Endothelial cell of umbilical vein (primary cell): Measurements from ENCODE around the gene CLOCK. TPM values are rescaled to one million over a fixed set of nuclear protein-coding genes. Genes with fewer than 3 reads are reported as not detected.

Source experiments
- BruUV-seq: library from RNA; stranded (reverse); fragments of 400-500 nt; replicated peaks from 2 replicates; lab custom pipeline; 2021; lab: Mats Ljungman, UMichigan
- CTCF ChIA-PET: fragments of 300-600, 350-600 bp; sonication (Branson Sonifier 250); formaldehyde crosslinking; loops from one replicate; lab custom pipeline; 2021; ENCODE audit warnings: antibody characterized with exemption, inconsistent platforms; lab: Charles Lee
- POLR2A ChIA-PET: fragments of 300-600, 350-600 bp; sonication (Branson Sonifier 250); formaldehyde crosslinking; loops from one replicate; lab custom pipeline; 2021; ENCODE audit warnings: antibody characterized with exemption, inconsistent platforms; lab: Charles Lee
- DNase-seq: peaks from one replicate; pipeline ENCODE4 v3.0.0-alpha.2; 2011; ENCODE audit warnings: low read depth, low spot score
- FAIRE-seq: peaks from 2 replicates; lab custom pipeline; 2011; peaks lifted over from hg19 to GRCh38; lab: Jason Lieb, UNC
- H2AFZ ChIP-seq: 2 replicates; pipeline ENCODE4 v1.6.0; 2012; ENCODE audit warnings: low read depth, low read length, control low read depth, inconsistent platforms
- H3K27ac ChIP-seq: 2 replicates; pipeline ENCODE4 v1.5.1; 2011; ENCODE audit warnings: low read depth, mild to moderate bottlenecking, control low read depth, low read length, moderate library complexity; ENCODE audit not compliant: insufficient read depth
- H3K27me3 ChIP-seq, 2 experiments: 2 replicates each; pipeline versions ENCODE4 v1.6.0 to v1.6.1; 2011; ENCODE audit warnings: low read length in 2 of 2, mixed read lengths in 1 of 2; ENCODE audit not compliant: control insufficient read depth in 2 of 2, insufficient read depth in 2 of 2
- H3K36me3 ChIP-seq, 2 experiments: 2 replicates in 1 of 2; 3 replicates in 1 of 2; pipeline ENCODE4 v1.5.1; 2011; ENCODE audit warnings: low read length in 2 of 2, mild to moderate bottlenecking in 1 of 2, moderate library complexity in 1 of 2; ENCODE audit not compliant: control insufficient read depth in 2 of 2, insufficient read depth in 2 of 2; ENCODE audit errors: extremely low read depth in 1 of 2
- H3K4me1 ChIP-seq: 3 replicates; pipeline ENCODE4 v1.5.1; 2011; ENCODE audit warnings: mild to moderate bottlenecking, low read length; ENCODE audit not compliant: control insufficient read depth, insufficient read depth; ENCODE audit errors: extremely low read depth
- H3K4me2 ChIP-seq: 2 replicates; pipeline ENCODE4 v1.6.1; 2011; ENCODE audit warnings: low read length, control low read depth, mixed read lengths; ENCODE audit not compliant: insufficient read depth
- H3K4me3 ChIP-seq, 3 experiments: fragments of 200-600 bp in 1 of 3; sonication (generic), shearing (Covaris generic) in 1 of 3; replicated peaks in 1 of 3; 2 replicates each; pipeline ENCODE4 v1.5.1; 2011 to 2016; ENCODE audit warnings: control low read depth in 3 of 3, low read length in 3 of 3, mild to moderate bottlenecking in 2 of 3, inconsistent platforms in 1 of 3, low read depth in 1 of 3, moderate library complexity in 1 of 3; ENCODE audit not compliant: insufficient read depth in 1 of 3
- H3K79me2 ChIP-seq: 2 replicates; pipeline ENCODE4 v1.6.0; 2012; ENCODE audit warnings: low read length, inconsistent platforms; ENCODE audit not compliant: control insufficient read depth, insufficient read depth
- H3K9ac ChIP-seq: replicated peaks from 2 replicates; pipeline ENCODE3; 2011; ENCODE audit warnings: low read length, control low read depth; ENCODE audit not compliant: insufficient read depth; ENCODE audit errors: extremely low read depth
- H3K9me1 ChIP-seq: replicated peaks from 3 replicates; pipeline ENCODE4 v1.6.0; 2011; ENCODE audit warnings: mild to moderate bottlenecking, low read length; ENCODE audit not compliant: control insufficient read depth, insufficient read depth; ENCODE audit errors: extremely low read depth
- H3K9me3 ChIP-seq: replicated peaks from 2 replicates; pipeline ENCODE4 v1.5.1; 2012; ENCODE audit warnings: low read length, inconsistent platforms; ENCODE audit not compliant: control insufficient read depth, insufficient read depth
- H4K20me1 ChIP-seq: replicated peaks from 2 replicates; pipeline ENCODE3; 2011; ENCODE audit warnings: mild to moderate bottlenecking, low read length; ENCODE audit not compliant: control insufficient read depth, insufficient read depth; ENCODE audit errors: extremely low read depth
- EZH2 ChIP-seq: IDR thresholded peaks from 2 replicates; pipeline ENCODE4 v1.6.1; 2012; ENCODE audit warnings: borderline replicate concordance, low read depth, mild to moderate bottlenecking, moderate library complexity, low read length, inconsistent platforms; ENCODE audit not compliant: severe bottlenecking
- FOS ChIP-seq: IDR thresholded peaks from 2 replicates; pipeline ENCODE4 v1.6.1; 2011; ENCODE audit warnings: mild to moderate bottlenecking, low read length, moderate library complexity, borderline replicate concordance; ENCODE audit not compliant: insufficient read depth
- GATA2 ChIP-seq: IDR thresholded peaks from 2 replicates; pipeline ENCODE4 v1.7.0; 2011; ENCODE audit warnings: low read depth, mild to moderate bottlenecking, moderate library complexity, mixed read lengths, low read length; ENCODE audit not compliant: insufficient read length, insufficient read depth
- JUN ChIP-seq: IDR thresholded peaks from 2 replicates; pipeline ENCODE4 v1.6.1; 2011; ENCODE audit warnings: borderline replicate concordance, low read depth; ENCODE audit not compliant: insufficient read length, insufficient read depth
- MAX ChIP-seq: IDR thresholded peaks from 2 replicates; pipeline ENCODE4 v1.6.1; 2011; ENCODE audit not compliant: insufficient read depth, insufficient read length
- MYC ChIP-seq: IDR thresholded peaks from one replicate; pipeline ENCODE4 v1.6.1; 2011; ENCODE audit warnings: mild to moderate bottlenecking, low read depth, low read length
- POLR2A ChIP-seq: IDR thresholded peaks from 2 replicates; pipeline ENCODE4 v1.6.1; 2012; ENCODE audit warnings: low read depth, mild to moderate bottlenecking, control low read depth, low read length
- POLR2AphosphoS5 ChIP-seq: IDR thresholded peaks from 2 replicates; pipeline ENCODE4 v1.6.1; 2012; ENCODE audit warnings: low read depth, mild to moderate bottlenecking, control low read depth, low read length, moderate library complexity; ENCODE audit not compliant: insufficient read depth
- dilution Hi-C: fragments of 300-500 bp; cut with MboI; formaldehyde crosslinking; loops from one replicate; pipeline ENCODE4 v1.15.0; 2019; ENCODE audit warnings: low sequenced_read_pairs; ENCODE audit not compliant: extremely low pct_ligation_motif_present
- intact Hi-C: fragments of 100-400 bp; cut with micrococcal nuclease; formaldehyde crosslinking; loops from one replicate; pipeline ENCODE4 v1.10.0; 2022
- polyA plus RNA-seq, 4 experiments: library from polyadenylated mRNA; depleted of rRNA in 3 of 4; stranded (reverse) in 3 of 4; unstranded in 1 of 4; fragments of >200 nt; gene quantifications; 2 replicates each; pipeline versions ENCODE4 v1.2.1 to v1.2.3, GENCODE V29; 2011 to 2012; ENCODE audit warnings: missing spikeins in 1 of 4
- total RNA-seq: library from RNA; stranded (reverse); gene quantifications from 2 replicates; pipeline ENCODE4 v1.2.3, GENCODE V29; 2021
- TF ChIP-seq, protein P1 (sequence below), 2 donors: IDR thresholded peaks; 1 replicate in 1 of 2; 2 replicates in 1 of 2; pipeline ENCODE4 v1.5.1; 2011; ENCODE audit warnings: low read length in 2 of 2, mild to moderate bottlenecking in 2 of 2, moderate library complexity in 2 of 2, control low read depth in 1 of 2, inconsistent platforms in 1 of 2, low read depth in 1 of 2; ENCODE audit not compliant: insufficient read depth in 1 of 2; ENCODE audit errors: extremely low read depth in 1 of 2

The CLOCK gene
- total and polyA plus RNA-seq, 2 donors (not counting 3 experiments of a cell fraction or from before 2014, with no cell fraction given) = 7.5 to 23.8 TPM

DNA sequence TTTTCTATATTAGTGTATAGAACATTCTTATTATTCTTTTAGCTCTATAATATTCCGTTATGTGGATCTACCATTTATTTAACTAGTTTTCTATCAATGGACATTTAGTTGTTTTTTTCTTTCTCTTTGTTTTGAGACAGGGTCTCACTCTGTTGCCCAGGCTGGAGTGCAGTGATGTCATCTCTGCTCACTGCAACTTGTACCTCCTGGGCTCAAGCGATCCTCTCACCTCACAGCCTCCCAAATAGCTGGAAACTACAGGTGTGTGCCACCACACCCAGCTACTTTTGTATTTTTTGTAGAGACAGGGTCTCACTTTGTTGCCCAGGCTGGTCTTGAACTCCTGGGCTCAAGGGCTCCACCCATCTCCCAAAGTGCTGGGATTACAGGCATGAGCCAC lies 140.2 kb downstream of the CLOCK start:
- no peaks in the 10 kb centered on the region for H3K27me3 ChIP-seq
- ChIA-PET CTCF (interaction anchor here (1.6 kb wide), 1 partner anchor 17 kb away, joined by 4 read pairs; no protein-coding TSS in a partner anchor), POLR2A (no interaction called here)
- no peak overlapping the region for H3K4me3 ChIP-seq
- DNase-seq = no peak
- dilution Hi-C loops = no loop called here
- H3K9ac ChIP-seq = no peak overlapping the region
- H3K9me1 ChIP-seq = no peaks in the 10 kb centered on the region
- no peaks in the 10 kb centered on the region for H3K4me1 ChIP-seq
- H3K36me3 ChIP-seq = peaks cover 6 to 22% of the 10 kb centered on the region in 2 experiments
- no peaks in the 10 kb centered on the region for H3K9me3 ChIP-seq
- intact Hi-C loops = no loop called here
- peaks cover 93% of the 10 kb centered on the region for H3K79me2 ChIP-seq
- FAIRE-seq = no peak
- TF ChIP-seq, protein P1, sequence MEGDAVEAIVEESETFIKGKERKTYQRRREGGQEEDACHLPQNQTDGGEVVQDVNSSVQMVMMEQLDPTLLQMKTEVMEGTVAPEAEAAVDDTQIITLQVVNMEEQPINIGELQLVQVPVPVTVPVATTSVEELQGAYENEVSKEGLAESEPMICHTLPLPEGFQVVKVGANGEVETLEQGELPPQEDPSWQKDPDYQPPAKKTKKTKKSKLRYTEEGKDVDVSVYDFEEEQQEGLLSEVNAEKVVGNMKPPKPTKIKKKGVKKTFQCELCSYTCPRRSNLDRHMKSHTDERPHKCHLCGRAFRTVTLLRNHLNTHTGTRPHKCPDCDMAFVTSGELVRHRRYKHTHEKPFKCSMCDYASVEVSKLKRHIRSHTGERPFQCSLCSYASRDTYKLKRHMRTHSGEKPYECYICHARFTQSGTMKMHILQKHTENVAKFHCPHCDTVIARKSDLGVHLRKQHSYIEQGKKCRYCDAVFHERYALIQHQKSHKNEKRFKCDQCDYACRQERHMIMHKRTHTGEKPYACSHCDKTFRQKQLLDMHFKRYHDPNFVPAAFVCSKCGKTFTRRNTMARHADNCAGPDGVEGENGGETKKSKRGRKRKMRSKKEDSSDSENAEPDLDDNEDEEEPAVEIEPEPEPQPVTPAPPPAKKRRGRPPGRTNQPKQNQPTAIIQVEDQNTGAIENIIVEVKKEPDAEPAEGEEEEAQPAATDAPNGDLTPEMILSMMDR (IDR thresholded peaks at IDR 0.05; ENCODE audit: extremely low read depth in 1 of 2, insufficient read depth in 1 of 2, low read depth in 1 of 2, low read length in 2 of 2) = no peak
- TF ChIP-seq JUN (no peak), MYC (no peak), POLR2AphosphoS5 (no peak), POLR2A (no peak), GATA2 (no peak), EZH2 (no peak), MAX (no peak), FOS (no peak)
- BruUV-seq = no TSS peak
- no peak overlapping the region for H2AFZ ChIP-seq
- H3K4me2 ChIP-seq = no peak overlapping the region
- H3K27ac ChIP-seq = no peak overlapping the region
- H4K20me1 ChIP-seq = peaks cover 22% of the 10 kb centered on the region
